ENCODE data around the gene VASN. TPM values are rescaled to one million over a fixed set of nuclear protein-coding genes. Genes with fewer than 3 reads are reported as not detected.
"Not testable (repeated sequence)": the region's sequence is repeated elsewhere in the genome, so short reads cannot be mapped to it uniquely, and the experiment has no call there.

VASN gene
- total RNA-seq, 1 experiment from 2014 or later, result 5.4 TPM

GRCh38 chr16:4391631-4392381, 20.2 kb downstream of the VASN start:
- no TSS peak for BruUV-seq (replicated peaks)
- no peak overlapping the region for H3K4me3 ChIP-seq (ENCODE audit: low read depth, low read length, poor library complexity, severe bottlenecking)

GRCh38 chr16:4392382-4393239, 21.0 kb downstream of the VASN start:
- H3K9me3 ChIP-seq (ENCODE audit: low read depth, low read length, poor library complexity, severe bottlenecking), result no peaks in the 10 kb centered on the region
- peak; percentile 73 for DNase-seq (ENCODE audit: low spot score)
- CTCF ChIA-PET, result interaction anchor here (1.4 to 3.1 kb wide), 2 partner anchors 10 to 33 kb away, joined by 5 to 17 read pairs; no protein-coding TSS in a partner anchor
- H3K36me3 ChIP-seq (ENCODE audit: insufficient read depth, low read length, poor library complexity, severe bottlenecking), result no peaks in the 10 kb centered on the region
- POLR2A ChIA-PET (ENCODE audit: low non-redundant PET), result interaction anchor here (0.6 kb wide), 1 partner anchor 119 kb away, joined by 3 read pairs; no protein-coding TSS in a partner anchor
- no peak overlapping the region for H3K4me3 ChIP-seq (ENCODE audit: low read depth, low read length, poor library complexity, severe bottlenecking)
- H3K27ac ChIP-seq (ENCODE audit: low read depth, low read length, poor library complexity, severe bottlenecking), result peak overlapping the region; percentile 82
- H3K27me3 ChIP-seq (replicated peaks; ENCODE audit: insufficient read depth, low read depth, low read length, poor library complexity), result no peaks in the 10 kb centered on the region
- TF ChIP-seq EZH2 (IDR thresholded peaks at IDR 0.05; ENCODE audit: borderline replicate concordance, low read depth, low read length, poor library complexity, severe bottlenecking) (no peak), CTCF (conservative IDR thresholded peaks at IDR 0.05; ENCODE audit: low read depth, low read length) (no peak)
- intact Hi-C loops (cut with micrococcal nuclease; ENCODE audit: unreplicated experiment), result no loop called here
- no TSS peak for BruUV-seq (replicated peaks)
- peaks cover 28% of the 10 kb centered on the region for H3K4me1 ChIP-seq (ENCODE audit: insufficient read depth, low read length, poor library complexity, severe bottlenecking)

More at GRCh38 chr16:4391631-4392381, 20.2 kb downstream of the VASN start:
- TF ChIP-seq CTCF (conservative IDR thresholded peaks at IDR 0.05; ENCODE audit: low read depth, low read length), result no peak
- TF ChIP-seq EZH2 (IDR thresholded peaks at IDR 0.05; ENCODE audit: borderline replicate concordance, low read depth, low read length, poor library complexity, severe bottlenecking), result no peak
- ChIA-PET POLR2A (ENCODE audit: low non-redundant PET) (interaction anchor here (0.6 kb wide), 1 partner anchor 15 kb away, joined by 3 read pairs; no protein-coding TSS in a partner anchor), CTCF (interaction anchor here (1.4 to 3.1 kb wide), 2 partner anchors 11 to 33 kb away, joined by 5 to 17 read pairs; no protein-coding TSS in a partner anchor)
- no peaks in the 10 kb centered on the region for H3K9me3 ChIP-seq (ENCODE audit: low read depth, low read length, poor library complexity, severe bottlenecking)
- H3K4me1 ChIP-seq (ENCODE audit: insufficient read depth, low read length, poor library complexity, severe bottlenecking), result peaks cover 33% of the 10 kb centered on the region
- DNase-seq (ENCODE audit: low spot score), result peak; percentile 76
- H3K36me3 ChIP-seq (ENCODE audit: insufficient read depth, low read length, poor library complexity, severe bottlenecking), result no peaks in the 10 kb centered on the region
- H3K27me3 ChIP-seq (replicated peaks; ENCODE audit: insufficient read depth, low read depth, low read length, poor library complexity), result no peaks in the 10 kb centered on the region
- peak overlapping the region; percentile 82 for H3K27ac ChIP-seq (ENCODE audit: low read depth, low read length, poor library complexity, severe bottlenecking)
- intact Hi-C loops (cut with micrococcal nuclease; ENCODE audit: unreplicated experiment), result no loop called here

GRCh38 chr16:4393240-4393600, 21.6 kb downstream of the VASN start:
- POLR2A ChIA-PET (ENCODE audit: low non-redundant PET), result interaction anchor here (0.6 kb wide), 1 partner anchor 885 kb away, joined by 5 read pairs; no protein-coding TSS in a partner anchor
- intact Hi-C loops (cut with micrococcal nuclease; ENCODE audit: unreplicated experiment), result no loop called here

GRCh38 chr16:4393850-4394249, 22.2 kb downstream of the VASN start:
- H3K9me3 ChIP-seq (ENCODE audit: low read depth, low read length, poor library complexity, severe bottlenecking); BruUV-seq (replicated peaks); H3K4me3 ChIP-seq (ENCODE audit: low read depth, low read length, poor library complexity, severe bottlenecking); H3K27me3 ChIP-seq (replicated peaks; ENCODE audit: insufficient read depth, low read depth, low read length, poor library complexity); DNase-seq (ENCODE audit: low spot score); H3K36me3 ChIP-seq (ENCODE audit: insufficient read depth, low read length, poor library complexity, severe bottlenecking); intact Hi-C loops (cut with micrococcal nuclease; ENCODE audit: unreplicated experiment): not testable (repeated sequence)
- ChIA-PET CTCF (interaction anchor here (3.1 kb wide), 1 partner anchor 9 kb away, joined by 17 read pairs; no protein-coding TSS in a partner anchor), POLR2A (ENCODE audit: low non-redundant PET) (interaction anchor here (0.6 kb wide), 1 partner anchor 885 kb away, joined by 5 read pairs; no protein-coding TSS in a partner anchor)
- Histone ChIP-seq H3K4me1 (ENCODE audit: insufficient read depth, low read length, poor library complexity, severe bottlenecking) (peaks cover 28% of the 10 kb centered on the region), H3K27ac (ENCODE audit: low read depth, low read length, poor library complexity, severe bottlenecking) (peak overlapping the region; percentile 82)

More at GRCh38 chr16:4393240-4393600, 21.6 kb downstream of the VASN start:
- CTCF ChIA-PET, result interaction anchor here (1.4 to 3.1 kb wide), 2 partner anchors 9 to 34 kb away, joined by 5 to 17 read pairs; no protein-coding TSS in a partner anchor
- BruUV-seq (replicated peaks), result no TSS peak
- no peak overlapping the region for H3K4me3 ChIP-seq (ENCODE audit: low read depth, low read length, poor library complexity, severe bottlenecking)
- H3K27me3 ChIP-seq (replicated peaks; ENCODE audit: insufficient read depth, low read depth, low read length, poor library complexity), result no peaks in the 10 kb centered on the region
- no peaks in the 10 kb centered on the region for H3K9me3 ChIP-seq (ENCODE audit: low read depth, low read length, poor library complexity, severe bottlenecking)
- no peak for DNase-seq (ENCODE audit: low spot score)
- peaks cover 28% of the 10 kb centered on the region for H3K4me1 ChIP-seq (ENCODE audit: insufficient read depth, low read length, poor library complexity, severe bottlenecking)
- TF ChIP-seq EZH2 (IDR thresholded peaks at IDR 0.05; ENCODE audit: borderline replicate concordance, low read depth, low read length, poor library complexity, severe bottlenecking) (no peak), CTCF (conservative IDR thresholded peaks at IDR 0.05; ENCODE audit: low read depth, low read length) (no peak)
- peak overlapping the region; percentile 82 for H3K27ac ChIP-seq (ENCODE audit: low read depth, low read length, poor library complexity, severe bottlenecking)
- no peaks in the 10 kb centered on the region for H3K36me3 ChIP-seq (ENCODE audit: insufficient read depth, low read length, poor library complexity, severe bottlenecking)

Measured in A673 (cell line).